GM12878 (cell line): ENCODE data around the gene DPP3. TPM values are rescaled to one million over a fixed set of nuclear protein-coding genes. Genes with fewer than 3 reads are reported as not detected.

Experiments used
- ATAC-seq: fragments of 200-7000 bp; cut with Tn5 transposase; 3 replicates; pipeline ENCODE4 v1.9.1; 2020; ENCODE audit warnings: mild to moderate bottlenecking, moderate library complexity
- BruUV-seq: library from RNA; stranded (reverse); fragments of 400-500 nt; replicated peaks from 2 replicates; lab custom pipeline; 2021; lab: Mats Ljungman, UMichigan
- CTCF ChIA-PET: fragments of 300-600 bp; sonication (Branson Sonifier 250); formaldehyde crosslinking; extraction: SDS; loops from one replicate; lab custom pipeline; 2021; ENCODE audit warnings: inconsistent platforms; lab: Yijun Ruan, JAX
- POLR2A ChIA-PET: fragments of 350-600 bp; formaldehyde crosslinking; extraction: SDS; loops from one replicate; lab custom pipeline; 2021; ENCODE audit warnings: inconsistent platforms; lab: Charles Lee
- RAD21 ChIA-PET: fragments of 300-600 bp; sonication (Branson Sonifier 250); formaldehyde crosslinking; loops from one replicate; lab custom pipeline; 2023; ENCODE audit warnings: antibody characterized with exemption; ENCODE audit not compliant: unreplicated experiment; lab: Charles Lee
- SMC1A ChIA-PET: fragments of 300-600 bp; sonication (Branson Sonifier 250); formaldehyde crosslinking; loops from one replicate; lab custom pipeline; 2023; ENCODE audit not compliant: unreplicated experiment, uncharacterized antibody; lab: Charles Lee
- DNase-seq: peaks from one replicate; pipeline ENCODE4 v3.0.0-alpha.2; 2011; ENCODE audit warnings: low read depth, low spot score
- FAIRE-seq: peaks from 3 replicates; lab custom pipeline; 2011; peaks lifted over from hg19 to GRCh38; lab: Jason Lieb, UNC
- H2AFZ ChIP-seq: 2 replicates; pipeline ENCODE4 v1.6.0; 2011; ENCODE audit warnings: low read depth, low read length, control low read depth; ENCODE audit not compliant: control insufficient read depth
- H3K27ac ChIP-seq: 2 replicates; pipeline ENCODE4 v1.5.1; 2011; ENCODE audit warnings: control low read depth; ENCODE audit not compliant: control insufficient read depth, insufficient read depth
- H3K27me3 ChIP-seq, 2 experiments: replicated peaks in 1 of 2; 2 replicates each; pipeline versions ENCODE4 v1.6.0 to v1.6.1; 2011; ENCODE audit warnings: low read length in 1 of 2; ENCODE audit not compliant: control insufficient read depth in 2 of 2, insufficient read depth in 2 of 2
- H3K36me3 ChIP-seq, 2 experiments: 2 replicates each; pipeline ENCODE4 v1.5.1; 2011; ENCODE audit warnings: low read length in 1 of 2; ENCODE audit not compliant: control insufficient read depth in 2 of 2, insufficient read depth in 2 of 2
- H3K4me1 ChIP-seq: 2 replicates; pipeline ENCODE4 v1.6.1; 2011; ENCODE audit warnings: mild to moderate bottlenecking, low read length, moderate library complexity, mixed read lengths; ENCODE audit not compliant: control insufficient read depth, insufficient read depth
- H3K4me2 ChIP-seq: 2 replicates; pipeline ENCODE4 v1.6.0; 2011; ENCODE audit warnings: control low read depth; ENCODE audit not compliant: control insufficient read depth, insufficient read depth
- H3K4me3 ChIP-seq: fragments of 200-600 bp; sonication (generic); 2 replicates; pipeline ENCODE4 v1.5.1; 2016
- H3K79me2 ChIP-seq: 2 replicates; pipeline ENCODE4 v1.6.0; 2011; ENCODE audit warnings: low read length; ENCODE audit not compliant: control insufficient read depth, insufficient read depth
- H3K9ac ChIP-seq: 2 replicates; pipeline ENCODE4 v1.8.0; 2011; ENCODE audit warnings: low read length, control low read depth, mixed read lengths; ENCODE audit not compliant: control insufficient read depth, insufficient read depth
- H3K9me3 ChIP-seq: replicated peaks from 3 replicates; pipeline ENCODE4 v1.5.1; 2011; ENCODE audit warnings: mild to moderate bottlenecking, low read length; ENCODE audit not compliant: control insufficient read depth, insufficient read depth
- H4K20me1 ChIP-seq: 2 replicates; pipeline ENCODE4 v1.6.0; 2011; ENCODE audit not compliant: control insufficient read depth, insufficient read depth
- CBX5 ChIP-seq: sonication (generic); IDR thresholded peaks from 2 replicates; pipeline ENCODE4 v1.6.1; 2016; ENCODE audit warnings: low read depth, moderate library complexity, mild to moderate bottlenecking, inconsistent platforms
- ESRRA ChIP-seq: IDR thresholded peaks from 2 replicates; pipeline ENCODE4 v1.6.1; 2012; ENCODE audit warnings: mild to moderate bottlenecking, low read length, improper control_type of control experiment
- SUPT20H ChIP-seq: IDR thresholded peaks from 2 replicates; pipeline ENCODE4 v1.6.1; 2011; ENCODE audit warnings: low read depth, mild to moderate bottlenecking, low read length, moderate library complexity, borderline replicate concordance; ENCODE audit not compliant: control insufficient read depth
- YY1 ChIP-seq: IDR thresholded peaks from 2 replicates; pipeline ENCODE4 v1.6.1; 2011; ENCODE audit warnings: low read depth, mild to moderate bottlenecking, low read length
- ZNF24 ChIP-seq: fragments of 450-650 bp; IDR thresholded peaks from 2 replicates; pipeline ENCODE4 v1.6.1; 2017; ENCODE audit warnings: antibody characterized with exemption, mild to moderate bottlenecking
- WGBS: methylation state at CpG from one replicate; pipeline ENCODE4 v1.1.6; 2016; ENCODE audit warnings: low lambda C conversion rate; ENCODE audit not compliant: insufficient replicate concordance, insufficient coverage; ENCODE audit errors: missing lambda C conversion rate; 5-methylcytosine and 5-hydroxymethylcytosine counted together
- in situ Hi-C: fragments of 300-500 bp; cut with MboI; formaldehyde crosslinking; loops from 9 replicates; pipeline ENCODE4 v1.14.3; 2018; ENCODE audit warnings: mixed read lengths
- intact Hi-C: fragments of 100-400 bp; cut with micrococcal nuclease; formaldehyde crosslinking; loops from one replicate; pipeline ENCODE4 v1.14.2; 2022; ENCODE audit not compliant: unreplicated experiment
- polyA plus RNA-seq, 11 experiments: library from polyadenylated mRNA; depleted of rRNA in 4 of 11; unstranded in 6 of 11; stranded (reverse) in 5 of 11; fragments of >200 nt; fragmentation: Nextera tagmentation in 4 of 11; fragmentation: Illumina TruSeq in 1 of 11; extraction: Ambion mirVana in 4 of 11; extraction: Trizol in 1 of 11; gene quantifications; 1 replicate in 1 of 11; 2 replicates in 10 of 11; pipeline versions ENCODE4 v1.2.1 to v1.2.3, GENCODE V29; 2011 to 2016; ENCODE audit warnings: inconsistent platforms in 2 of 11, missing spikeins in 2 of 11, low read depth in 1 of 11
- total RNA-seq, 4 experiments: library from RNA; depleted of rRNA in 3 of 4; stranded (reverse); fragments of >200 nt in 3 of 4; fragmentation: Illumina TruSeq in 1 of 4; extraction: Trizol in 1 of 4; gene quantifications; 2 replicates each; pipeline versions ENCODE4 v1.2.1 to v1.2.3, GENCODE V29; 2013 to 2021
- TF ChIP-seq, protein P1 (sequence below): IDR thresholded peaks from 2 replicates; pipeline ENCODE4 v1.6.1; 2012; ENCODE audit warnings: low read depth, low read length, improper control_type of control experiment
- TF ChIP-seq, protein P2 (sequence below): fragments of 150-350 bp; IDR thresholded peaks from 2 replicates; pipeline ENCODE4 v1.6.1; 2014; ENCODE audit warnings: mild to moderate bottlenecking, low read depth, low read length
- TF ChIP-seq, protein P3 (sequence below): fragments of 450-650 bp; IDR thresholded peaks from 2 replicates; pipeline ENCODE4 v1.6.1; 2017; ENCODE audit warnings: mild to moderate bottlenecking, moderate library complexity
- TF ChIP-seq, protein P4 (sequence below): fragments of 450-650 bp; IDR thresholded peaks from 2 replicates; pipeline ENCODE4 v1.6.1; 2017; ENCODE audit warnings: low read depth, mild to moderate bottlenecking, moderate library complexity
- TF ChIP-seq, protein P5 (sequence below): fragments of 450-650 bp; IDR thresholded peaks from 2 replicates; pipeline ENCODE4 v1.6.1; 2017; ENCODE audit warnings: mild to moderate bottlenecking, moderate library complexity

DPP3 gene
- total and polyA plus RNA-seq, 10 of the 15 experiments (the other 5 are each of a cell fraction or from before 2014, with no cell fraction given): 6.0 to 117 (median 78.1) TPM

DNA sequence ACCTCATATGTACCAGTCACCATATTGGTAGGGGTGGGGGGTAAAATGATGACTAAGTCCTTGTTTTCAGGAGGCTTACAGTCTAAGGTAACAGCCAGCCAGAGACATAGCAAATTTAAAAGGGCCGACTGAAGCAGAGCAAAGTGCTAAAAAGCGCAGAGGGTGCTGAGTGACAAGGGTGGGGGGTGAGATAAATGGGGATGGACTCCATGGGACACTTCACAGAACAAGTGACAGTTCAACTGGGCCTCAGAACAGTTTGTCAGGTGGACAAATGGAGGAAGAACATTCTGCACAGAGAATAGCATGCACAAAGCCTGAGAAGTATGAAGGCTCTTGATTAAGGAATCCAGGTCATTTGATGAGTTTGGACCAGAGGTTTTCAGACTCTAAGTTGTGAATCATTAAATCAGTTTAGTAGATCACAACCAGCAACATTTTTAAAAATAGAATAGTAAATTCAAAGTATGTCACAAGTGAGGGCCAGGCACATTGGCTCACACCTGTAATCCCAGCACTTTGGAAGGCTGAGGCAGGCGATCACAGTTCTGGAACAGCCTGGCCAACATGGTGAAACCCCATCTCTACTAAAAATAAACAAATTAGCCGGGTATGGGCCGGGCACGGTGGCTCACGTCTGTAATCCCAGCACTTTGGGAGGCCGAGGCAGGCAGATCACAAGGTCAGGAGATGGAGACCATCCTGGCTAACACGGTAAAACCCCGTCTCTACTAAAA lies 44.2 kb downstream of the DPP3 start:
- H2AFZ ChIP-seq: no peak overlapping the region
- ATAC-seq (no peak), DNase-seq (no peak), FAIRE-seq (no peak)
- intact Hi-C loops (no loop called here), in situ Hi-C loops (no loop called here)
- H3K9ac ChIP-seq: no peak overlapping the region
- ChIA-PET SMC1A (no interaction called here), RAD21 (no interaction called here), CTCF (no interaction called here), POLR2A (no interaction called here)
- H3K4me1 ChIP-seq: no peaks in the 10 kb centered on the region
- H3K27me3 ChIP-seq: no peaks in the 10 kb centered on the region
- no TSS peak for BruUV-seq
- H3K4me3 ChIP-seq: no peak overlapping the region
- H3K27ac ChIP-seq: no peak overlapping the region
- H3K79me2 ChIP-seq: no peaks in the 10 kb centered on the region
- peaks cover 0 to 1% of the 10 kb centered on the region in 2 experiments; a peak in 2 of 4 replicates for H3K36me3 ChIP-seq
- no peaks in the 10 kb centered on the region for H3K9me3 ChIP-seq
- H3K4me2 ChIP-seq: no peak overlapping the region
- 96% methylated on average over 10 of the region's 10 CpGs for WGBS
- no peaks in the 10 kb centered on the region for H4K20me1 ChIP-seq
- TF ChIP-seq, protein P1, sequence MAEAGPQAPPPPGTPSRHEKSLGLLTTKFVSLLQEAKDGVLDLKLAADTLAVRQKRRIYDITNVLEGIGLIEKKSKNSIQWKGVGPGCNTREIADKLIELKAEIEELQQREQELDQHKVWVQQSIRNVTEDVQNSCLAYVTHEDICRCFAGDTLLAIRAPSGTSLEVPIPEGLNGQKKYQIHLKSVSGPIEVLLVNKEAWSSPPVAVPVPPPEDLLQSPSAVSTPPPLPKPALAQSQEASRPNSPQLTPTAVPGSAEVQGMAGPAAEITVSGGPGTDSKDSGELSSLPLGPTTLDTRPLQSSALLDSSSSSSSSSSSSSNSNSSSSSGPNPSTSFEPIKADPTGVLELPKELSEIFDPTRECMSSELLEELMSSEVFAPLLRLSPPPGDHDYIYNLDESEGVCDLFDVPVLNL: no peak
- TF ChIP-seq, protein P2, sequence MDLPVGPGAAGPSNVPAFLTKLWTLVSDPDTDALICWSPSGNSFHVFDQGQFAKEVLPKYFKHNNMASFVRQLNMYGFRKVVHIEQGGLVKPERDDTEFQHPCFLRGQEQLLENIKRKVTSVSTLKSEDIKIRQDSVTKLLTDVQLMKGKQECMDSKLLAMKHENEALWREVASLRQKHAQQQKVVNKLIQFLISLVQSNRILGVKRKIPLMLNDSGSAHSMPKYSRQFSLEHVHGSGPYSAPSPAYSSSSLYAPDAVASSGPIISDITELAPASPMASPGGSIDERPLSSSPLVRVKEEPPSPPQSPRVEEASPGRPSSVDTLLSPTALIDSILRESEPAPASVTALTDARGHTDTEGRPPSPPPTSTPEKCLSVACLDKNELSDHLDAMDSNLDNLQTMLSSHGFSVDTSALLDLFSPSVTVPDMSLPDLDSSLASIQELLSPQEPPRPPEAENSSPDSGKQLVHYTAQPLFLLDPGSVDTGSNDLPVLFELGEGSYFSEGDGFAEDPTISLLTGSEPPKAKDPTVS: no peak
- no peak for TF ChIP-seq YY1
- TF ChIP-seq, protein P3, sequence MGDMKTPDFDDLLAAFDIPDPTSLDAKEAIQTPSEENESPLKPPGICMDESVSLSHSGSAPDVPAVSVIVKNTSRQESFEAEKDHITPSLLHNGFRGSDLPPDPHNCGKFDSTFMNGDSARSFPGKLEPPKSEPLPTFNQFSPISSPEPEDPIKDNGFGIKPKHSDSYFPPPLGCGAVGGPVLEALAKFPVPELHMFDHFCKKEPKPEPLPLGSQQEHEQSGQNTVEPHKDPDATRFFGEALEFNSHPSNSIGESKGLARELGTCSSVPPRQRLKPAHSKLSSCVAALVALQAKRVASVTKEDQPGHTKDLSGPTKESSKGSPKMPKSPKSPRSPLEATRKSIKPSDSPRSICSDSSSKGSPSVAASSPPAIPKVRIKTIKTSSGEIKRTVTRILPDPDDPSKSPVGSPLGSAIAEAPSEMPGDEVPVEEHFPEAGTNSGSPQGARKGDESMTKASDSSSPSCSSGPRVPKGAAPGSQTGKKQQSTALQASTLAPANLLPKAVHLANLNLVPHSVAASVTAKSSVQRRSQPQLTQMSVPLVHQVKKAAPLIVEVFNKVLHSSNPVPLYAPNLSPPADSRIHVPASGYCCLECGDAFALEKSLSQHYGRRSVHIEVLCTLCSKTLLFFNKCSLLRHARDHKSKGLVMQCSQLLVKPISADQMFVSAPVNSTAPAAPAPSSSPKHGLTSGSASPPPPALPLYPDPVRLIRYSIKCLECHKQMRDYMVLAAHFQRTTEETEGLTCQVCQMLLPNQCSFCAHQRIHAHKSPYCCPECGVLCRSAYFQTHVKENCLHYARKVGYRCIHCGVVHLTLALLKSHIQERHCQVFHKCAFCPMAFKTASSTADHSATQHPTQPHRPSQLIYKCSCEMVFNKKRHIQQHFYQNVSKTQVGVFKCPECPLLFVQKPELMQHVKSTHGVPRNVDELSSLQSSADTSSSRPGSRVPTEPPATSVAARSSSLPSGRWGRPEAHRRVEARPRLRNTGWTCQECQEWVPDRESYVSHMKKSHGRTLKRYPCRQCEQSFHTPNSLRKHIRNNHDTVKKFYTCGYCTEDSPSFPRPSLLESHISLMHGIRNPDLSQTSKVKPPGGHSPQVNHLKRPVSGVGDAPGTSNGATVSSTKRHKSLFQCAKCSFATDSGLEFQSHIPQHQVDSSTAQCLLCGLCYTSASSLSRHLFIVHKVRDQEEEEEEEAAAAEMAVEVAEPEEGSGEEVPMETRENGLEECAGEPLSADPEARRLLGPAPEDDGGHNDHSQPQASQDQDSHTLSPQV: no peak
- no peak for TF ChIP-seq ESRRA
- no peak for TF ChIP-seq SUPT20H
- TF ChIP-seq, protein P4, sequence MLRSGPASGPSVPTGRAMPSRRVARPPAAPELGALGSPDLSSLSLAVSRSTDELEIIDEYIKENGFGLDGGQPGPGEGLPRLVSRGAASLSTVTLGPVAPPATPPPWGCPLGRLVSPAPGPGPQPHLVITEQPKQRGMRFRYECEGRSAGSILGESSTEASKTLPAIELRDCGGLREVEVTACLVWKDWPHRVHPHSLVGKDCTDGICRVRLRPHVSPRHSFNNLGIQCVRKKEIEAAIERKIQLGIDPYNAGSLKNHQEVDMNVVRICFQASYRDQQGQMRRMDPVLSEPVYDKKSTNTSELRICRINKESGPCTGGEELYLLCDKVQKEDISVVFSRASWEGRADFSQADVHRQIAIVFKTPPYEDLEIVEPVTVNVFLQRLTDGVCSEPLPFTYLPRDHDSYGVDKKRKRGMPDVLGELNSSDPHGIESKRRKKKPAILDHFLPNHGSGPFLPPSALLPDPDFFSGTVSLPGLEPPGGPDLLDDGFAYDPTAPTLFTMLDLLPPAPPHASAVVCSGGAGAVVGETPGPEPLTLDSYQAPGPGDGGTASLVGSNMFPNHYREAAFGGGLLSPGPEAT: no peak
- no peak for TF ChIP-seq ZNF24
- TF ChIP-seq, protein P5, sequence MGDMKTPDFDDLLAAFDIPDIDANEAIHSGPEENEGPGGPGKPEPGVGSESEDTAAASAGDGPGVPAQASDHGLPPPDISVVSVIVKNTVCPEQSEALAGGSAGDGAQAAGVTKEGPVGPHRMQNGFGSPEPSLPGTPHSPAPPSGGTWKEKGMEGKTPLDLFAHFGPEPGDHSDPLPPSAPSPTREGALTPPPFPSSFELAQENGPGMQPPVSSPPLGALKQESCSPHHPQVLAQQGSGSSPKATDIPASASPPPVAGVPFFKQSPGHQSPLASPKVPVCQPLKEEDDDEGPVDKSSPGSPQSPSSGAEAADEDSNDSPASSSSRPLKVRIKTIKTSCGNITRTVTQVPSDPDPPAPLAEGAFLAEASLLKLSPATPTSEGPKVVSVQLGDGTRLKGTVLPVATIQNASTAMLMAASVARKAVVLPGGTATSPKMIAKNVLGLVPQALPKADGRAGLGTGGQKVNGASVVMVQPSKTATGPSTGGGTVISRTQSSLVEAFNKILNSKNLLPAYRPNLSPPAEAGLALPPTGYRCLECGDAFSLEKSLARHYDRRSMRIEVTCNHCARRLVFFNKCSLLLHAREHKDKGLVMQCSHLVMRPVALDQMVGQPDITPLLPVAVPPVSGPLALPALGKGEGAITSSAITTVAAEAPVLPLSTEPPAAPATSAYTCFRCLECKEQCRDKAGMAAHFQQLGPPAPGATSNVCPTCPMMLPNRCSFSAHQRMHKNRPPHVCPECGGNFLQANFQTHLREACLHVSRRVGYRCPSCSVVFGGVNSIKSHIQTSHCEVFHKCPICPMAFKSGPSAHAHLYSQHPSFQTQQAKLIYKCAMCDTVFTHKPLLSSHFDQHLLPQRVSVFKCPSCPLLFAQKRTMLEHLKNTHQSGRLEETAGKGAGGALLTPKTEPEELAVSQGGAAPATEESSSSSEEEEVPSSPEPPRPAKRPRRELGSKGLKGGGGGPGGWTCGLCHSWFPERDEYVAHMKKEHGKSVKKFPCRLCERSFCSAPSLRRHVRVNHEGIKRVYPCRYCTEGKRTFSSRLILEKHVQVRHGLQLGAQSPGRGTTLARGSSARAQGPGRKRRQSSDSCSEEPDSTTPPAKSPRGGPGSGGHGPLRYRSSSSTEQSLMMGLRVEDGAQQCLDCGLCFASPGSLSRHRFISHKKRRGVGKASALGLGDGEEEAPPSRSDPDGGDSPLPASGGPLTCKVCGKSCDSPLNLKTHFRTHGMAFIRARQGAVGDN: no peak
- no peak for TF ChIP-seq CBX5
